Fibroblast of lung (primary cell): ENCODE measurements around the gene DAND5.

ENCODE experiments used
- CTCF ChIP-seq, 2 donors: IDR thresholded peaks in 1 of 2; conservative IDR thresholded peaks in 1 of 2; 1 replicate in 1 of 2; 2 replicates in 1 of 2; pipeline ENCODE4 v1.5.1; 2011 to 2012; ENCODE audit warnings: low read length in 2 of 2, control low read depth in 1 of 2, inconsistent platforms in 1 of 2, low read depth in 1 of 2, mild to moderate bottlenecking in 1 of 2
- EZH2 ChIP-seq: IDR thresholded peaks from 2 replicates; pipeline ENCODE4 v1.5.1; 2012; ENCODE audit warnings: low read length, control low read depth, mild to moderate bottlenecking; ENCODE audit errors: missing control alignments

- no peak for TF ChIP-seq CTCF (conservative IDR thresholded peaks at IDR 0.05 in 1 of 2, IDR thresholded peaks at IDR 0.05 in 1 of 2; ENCODE audit: low read depth in 1 of 2, low read length in 2 of 2)
- TF ChIP-seq EZH2, result no peak
These were observed 32.3 kb downstream of the DAND5 start for GRCh38 chr19:13001502-13002165.
